H1 (cell line): ENCODE data around the gene COMP. TPM values are rescaled to one million over a fixed set of nuclear protein-coding genes. Genes with fewer than 3 reads are reported as not detected.
A peak's percentile ranks its signal among the peaks of the same experiment; 100 is the strongest.

Experiments
- CTCF ChIA-PET: fragments of 300-600 bp; sonication (Branson Sonifier 250); formaldehyde crosslinking; loops from one replicate; lab custom pipeline; 2021; ENCODE audit not compliant: partially characterized antibody; lab: Charles Lee
- POLR2A ChIA-PET: fragments of 300-600 bp; sonication (Branson Sonifier 250); formaldehyde crosslinking; loops from one replicate; lab custom pipeline; 2021; ENCODE audit warnings: inconsistent platforms; ENCODE audit not compliant: partially characterized antibody; lab: Charles Lee
- DNase-seq, 2 experiments: peaks; one replicate each; pipeline versions ENCODE4 v3.0.0 to v3.0.0-alpha.2; 2010 to 2022; ENCODE audit warnings: low spot score in 2 of 2, low read depth in 1 of 2, mixed read lengths in 1 of 2
- FAIRE-seq: peaks from 2 replicates; lab custom pipeline; 2011; peaks lifted over from hg19 to GRCh38; lab: Jason Lieb, UNC
- H2AFZ ChIP-seq: 2 replicates; pipeline ENCODE4 v1.8.1; 2012; ENCODE audit warnings: low read length, inconsistent platforms
- H2AK5ac ChIP-seq: 2 replicates; pipeline ENCODE4 v1.6.1; 2013; ENCODE audit warnings: low read depth, low read length
- H2BK120ac ChIP-seq: replicated peaks from 2 replicates; pipeline ENCODE3; 2013; ENCODE audit warnings: low read depth, low read length, inconsistent platforms
- H2BK12ac ChIP-seq: 2 replicates; pipeline ENCODE4 v1.6.1; 2013; ENCODE audit warnings: low read depth, low read length
- H2BK15ac ChIP-seq: 2 replicates; pipeline ENCODE4 v1.6.1; 2013; ENCODE audit warnings: low read length
- H2BK20ac ChIP-seq: 2 replicates; pipeline ENCODE4 v1.6.1; 2013; ENCODE audit warnings: low read length
- H2BK5ac ChIP-seq: 2 replicates; pipeline ENCODE4 v1.6.1; 2013; ENCODE audit warnings: low read depth, low read length
- H3K14ac ChIP-seq: 2 replicates; pipeline ENCODE4 v1.6.1; 2013; ENCODE audit warnings: inconsistent platforms; ENCODE audit not compliant: insufficient read length
- H3K18ac ChIP-seq: 2 replicates; pipeline ENCODE4 v1.6.1; 2013; ENCODE audit warnings: low read length; ENCODE audit errors: extremely low read depth
- H3K23ac ChIP-seq: 2 replicates; pipeline ENCODE4 v1.6.1; 2013; ENCODE audit warnings: inconsistent platforms; ENCODE audit not compliant: insufficient read length
- H3K23me2 ChIP-seq: 2 replicates; pipeline ENCODE4 v1.6.1; 2013; ENCODE audit warnings: low read depth, low read length
- H3K27ac ChIP-seq: 2 replicates; pipeline ENCODE4 v1.6.1; 2011; ENCODE audit warnings: low read depth, low read length, inconsistent platforms
- H3K27me3 ChIP-seq, 4 experiments: replicated peaks in 1 of 4; 1 replicate in 1 of 4; 2 replicates in 3 of 4; pipeline versions ENCODE4 v1.6.1 to v1.8.1; 2011 to 2013; ENCODE audit warnings: low read length in 3 of 4, mild to moderate bottlenecking in 3 of 4, inconsistent platforms in 2 of 4, mixed read lengths in 2 of 4, moderate library complexity in 1 of 4; ENCODE audit not compliant: control insufficient read depth in 3 of 4, insufficient read depth in 3 of 4; ENCODE audit errors: extremely low read depth in 1 of 4
- H3K36me3 ChIP-seq, 4 experiments: 2 replicates each; pipeline versions ENCODE4 v1.6.1 to v1.8.1; 2011 to 2013; ENCODE audit warnings: mild to moderate bottlenecking in 4 of 4, low read length in 3 of 4, moderate library complexity in 2 of 4, control low read depth in 1 of 4, inconsistent platforms in 1 of 4; ENCODE audit not compliant: insufficient read depth in 4 of 4, control insufficient read depth in 2 of 4
- H3K4ac ChIP-seq: replicated peaks from 2 replicates; pipeline ENCODE3; 2013; ENCODE audit warnings: low read length, low read depth, mixed read lengths, inconsistent platforms; ENCODE audit not compliant: insufficient read length
- H3K4me1 ChIP-seq, 4 experiments: replicated peaks in 1 of 4; 1 replicate in 1 of 4; 2 replicates in 3 of 4; pipeline versions ENCODE4 v1.6.1 to v1.8.1; 2011 to 2013; ENCODE audit warnings: low read length in 3 of 4, inconsistent platforms in 2 of 4, mixed read lengths in 1 of 4; ENCODE audit not compliant: insufficient read depth in 4 of 4, control insufficient read depth in 3 of 4
- H3K4me2 ChIP-seq, 2 experiments: 2 replicates each; pipeline versions ENCODE4 v1.6.1 to v1.8.1; 2011 to 2013; ENCODE audit warnings: low read depth in 2 of 2, low read length in 2 of 2, control low read depth in 1 of 2, inconsistent platforms in 1 of 2, mild to moderate bottlenecking in 1 of 2; ENCODE audit not compliant: insufficient read depth in 1 of 2
- H3K4me3 ChIP-seq, 4 experiments: fragments of 200-600, 300-600 bp in 1 of 4; sonication (generic), shearing (Covaris generic), sonication (Bioruptor Twin) in 1 of 4; 2 replicates each; pipeline versions ENCODE4 v1.5.1 to v1.8.1; 2011 to 2016; ENCODE audit warnings: low read length in 4 of 4, low read depth in 3 of 4, control low read depth in 2 of 4, inconsistent platforms in 2 of 4, mild to moderate bottlenecking in 2 of 4, mixed read lengths in 1 of 4, moderate library complexity in 1 of 4; ENCODE audit not compliant: insufficient read depth in 2 of 4; ENCODE audit errors: extremely low read depth in 1 of 4
- H3K56ac ChIP-seq: replicated peaks from 2 replicates; pipeline ENCODE3; 2013; ENCODE audit warnings: low read depth, mild to moderate bottlenecking, mixed read lengths, low read length, inconsistent platforms; ENCODE audit not compliant: insufficient read length
- H3K79me1 ChIP-seq: 2 replicates; pipeline ENCODE4 v1.6.1; 2013; ENCODE audit warnings: low read depth, low read length, control low read depth
- H3K79me2 ChIP-seq, 2 experiments: 2 replicates each; pipeline versions ENCODE4 v1.6.1 to v1.8.1; 2012 to 2013; ENCODE audit warnings: low read length in 2 of 2, mild to moderate bottlenecking in 2 of 2, inconsistent platforms in 1 of 2; ENCODE audit not compliant: insufficient read depth in 2 of 2, control insufficient read depth in 1 of 2
- H3K9ac ChIP-seq, 4 experiments: replicated peaks in 1 of 4; 1 replicate in 1 of 4; 2 replicates in 3 of 4; pipeline versions ENCODE4 v1.6.1 to v1.8.1; 2011 to 2013; ENCODE audit warnings: low read depth in 3 of 4, low read length in 3 of 4, control low read depth in 2 of 4, mild to moderate bottlenecking in 2 of 4, moderate library complexity in 2 of 4, inconsistent platforms in 1 of 4; ENCODE audit errors: extremely low read depth in 1 of 4
- H3K9me3 ChIP-seq, 2 experiments: 2 replicates each; pipeline versions ENCODE4 v1.6.1 to v1.8.1; 2012 to 2013; ENCODE audit warnings: mild to moderate bottlenecking in 2 of 2, moderate library complexity in 2 of 2, control low read depth in 1 of 2, inconsistent platforms in 1 of 2, low read depth in 1 of 2, low read length in 1 of 2, mixed read lengths in 1 of 2; ENCODE audit not compliant: insufficient read depth in 2 of 2
- H4K20me1 ChIP-seq, 2 experiments: replicated peaks in 1 of 2; 2 replicates each; pipeline versions ENCODE3 to v1.8.1; 2011 to 2013; ENCODE audit warnings: inconsistent platforms in 2 of 2, low read length in 2 of 2, mild to moderate bottlenecking in 1 of 2; ENCODE audit not compliant: insufficient read depth in 2 of 2, control insufficient read depth in 1 of 2
- H4K5ac ChIP-seq: 2 replicates; pipeline ENCODE4 v1.6.1; 2013; ENCODE audit warnings: low read length, low read depth, mixed read lengths, inconsistent platforms; ENCODE audit not compliant: insufficient read length
- H4K8ac ChIP-seq: 2 replicates; pipeline ENCODE4 v1.8.0; 2013; ENCODE audit warnings: mild to moderate bottlenecking, moderate library complexity, low read length, inconsistent platforms; ENCODE audit not compliant: insufficient read depth; ENCODE audit errors: extremely low read depth
- H4K91ac ChIP-seq: replicated peaks from 2 replicates; pipeline ENCODE3; 2013; ENCODE audit warnings: low read length, mixed read lengths, inconsistent platforms; ENCODE audit not compliant: insufficient read length
- ASH2L ChIP-seq: fragments of 200-600, 300-600 bp; sonication (generic); IDR thresholded peaks from one replicate; pipeline ENCODE4 v1.7.1; 2017; ENCODE audit warnings: low read length
- CBX5 ChIP-seq: fragments of 300-800, 300-1000 bp; sonication (generic); IDR thresholded peaks from 2 replicates; pipeline ENCODE4 v1.7.1; 2016; ENCODE audit warnings: antibody characterized with exemption, low read length, low read depth
- CBX8 ChIP-seq: fragments of 300-800, 300-1000 bp; sonication (generic); IDR thresholded peaks from 2 replicates; pipeline ENCODE4 v1.7.1; 2016; ENCODE audit warnings: low read depth, low read length, borderline replicate concordance
- CTBP2 ChIP-seq: IDR thresholded peaks from 2 replicates; pipeline ENCODE4 v1.7.0; 2011; ENCODE audit warnings: borderline replicate concordance, mild to moderate bottlenecking, moderate library complexity, mixed read lengths, low read length; ENCODE audit not compliant: insufficient read depth, insufficient read length
- EZH2 ChIP-seq: fragments of 200-600 bp; sonication (generic); IDR thresholded peaks from 2 replicates; pipeline ENCODE4 v1.7.1; 2012; ENCODE audit warnings: low read depth, mild to moderate bottlenecking, moderate library complexity, low read length, inconsistent platforms; ENCODE audit not compliant: severe bottlenecking
- KDM5A ChIP-seq: fragments of 200-600 bp; IDR thresholded peaks from 2 replicates; pipeline ENCODE4 v1.7.1; 2012; ENCODE audit warnings: mild to moderate bottlenecking, low read length, inconsistent platforms, mixed read lengths
- RXRA ChIP-seq: IDR thresholded peaks from 2 replicates; pipeline ENCODE4 v1.6.1; 2011; ENCODE audit warnings: low read depth, mild to moderate bottlenecking, low read length, moderate library complexity; ENCODE audit not compliant: insufficient read depth
- SP1 ChIP-seq: IDR thresholded peaks from 2 replicates; pipeline ENCODE4 v1.6.1; 2011; ENCODE audit warnings: low read depth, low read length
- SP2 ChIP-seq: IDR thresholded peaks from 2 replicates; pipeline ENCODE4 v1.6.1; 2012; ENCODE audit warnings: mild to moderate bottlenecking, low read length, inconsistent platforms
- SP4 ChIP-seq: IDR thresholded peaks from 2 replicates; pipeline ENCODE4 v1.6.1; 2012; ENCODE audit warnings: low read length, inconsistent platforms
- SUZ12 ChIP-seq: fragments of 200-600 bp; sonication (generic); IDR thresholded peaks from 2 replicates; pipeline ENCODE4 v1.6.1; 2012; ENCODE audit warnings: mild to moderate bottlenecking, inconsistent platforms, low read length, moderate library complexity, mixed read lengths
- WGBS, 2 experiments: shearing (Covaris generic) in 1 of 2; methylation state at CpG; one replicate each; pipeline versions ENCODE4 v1.1.6 to v1.1.7; 2013 to 2015; ENCODE audit warnings: low lambda C conversion rate in 2 of 2, mixed read lengths in 2 of 2, inconsistent platforms in 1 of 2, low coverage in 1 of 2, missing lambda C conversion rate in 1 of 2; ENCODE audit not compliant: insufficient replicate concordance in 2 of 2, insufficient coverage in 1 of 2, insufficient read length in 1 of 2; ENCODE audit errors: extremely low coverage in 1 of 2, missing lambda C conversion rate in 1 of 2; 5-methylcytosine and 5-hydroxymethylcytosine counted together
- polyA plus RNA-seq, 7 experiments: library from polyadenylated mRNA; depleted of rRNA in 3 of 7; stranded (reverse) in 5 of 7; unstranded in 2 of 7; fragments of >200 nt in 5 of 7; fragments of 200-250 nt in 2 of 7; gene quantifications; 1 replicate in 5 of 7; 2 replicates in 1 of 7; 4 replicates in 1 of 7; pipeline versions ENCODE4 v1.2.1 to v1.2.3, GENCODE V29; 2011 to 2013; ENCODE audit warnings: missing spikeins in 2 of 7, mixed read lengths in 2 of 7
- total RNA-seq: library from RNA; stranded (reverse); fragmentation: NEBNext Ultra II Directional; extraction: Animal tissue kit (Norgen Biotek cat#: 25700); gene quantifications from 2 replicates; pipeline ENCODE4 v1.2.1, GENCODE V29; 2021
- TF ChIP-seq, protein P1 (sequence below): IDR thresholded peaks from 2 replicates; pipeline ENCODE4 v1.6.1; 2012; ENCODE audit warnings: inconsistent platforms

Gene COMP
- total and polyA plus RNA-seq, 2 of the 8 experiments (the other 6 are each of a cell fraction or from before 2014, with no cell fraction given) = 0.17 TPM

- 83% methylated on average over 13 of the region's 13 CpGs; no CpG with 5 or more reads in 1 of the 2 experiments for WGBS, 2 experiments
- H3K27me3 ChIP-seq = peaks cover 55 to 83% (median 77%) of the 10 kb centered on the region in 4 experiments
- H3K9me3 ChIP-seq = no peaks in the 10 kb centered on the region; a peak in 1 of 4 replicates
- no peak overlapping the region for H4K8ac ChIP-seq
- H2BK120ac ChIP-seq = no peak overlapping the region
- no peak overlapping the region for H3K18ac ChIP-seq
- no peak overlapping the region for H3K4ac ChIP-seq
- peaks cover 0 to 25% (median 12%) of the 10 kb centered on the region in 4 experiments; a peak in 6 of 7 replicates for H3K4me1 ChIP-seq
- H4K5ac ChIP-seq = no peak overlapping the region
- no peak overlapping the region for H3K4me2 ChIP-seq
- no peak overlapping the region for H3K23ac ChIP-seq
- no peak overlapping the region for H2BK5ac ChIP-seq
- H3K79me2 ChIP-seq = no peaks in the 10 kb centered on the region
- peaks cover 0 to 7% (median 0%) of the 10 kb centered on the region in 4 experiments; a peak in 1 of 8 replicates for H3K36me3 ChIP-seq
- H3K56ac ChIP-seq = no peak overlapping the region
- no peaks in the 10 kb centered on the region for H3K79me1 ChIP-seq
- peak overlapping the region; percentile 60; the same call in 1 of the 2 replicates for H2AK5ac ChIP-seq
- H4K91ac ChIP-seq = no peak overlapping the region
- ChIA-PET CTCF (interaction anchor here (0.6 to 1.8 kb wide), 6 partner anchors 13 to 314 kb away, joined by 3 to 6 read pairs (median 4); no protein-coding TSS in a partner anchor), POLR2A (interaction anchor here (1.1 kb wide), 1 partner anchor 20 kb away, joined by 4 read pairs; no protein-coding TSS in a partner anchor)
- no peak overlapping the region for H3K14ac ChIP-seq
- no peak overlapping the region for H3K27ac ChIP-seq
- FAIRE-seq (no peak), DNase-seq (no peak)
- no peak overlapping the region for H2AFZ ChIP-seq
- H2BK15ac ChIP-seq = no peak overlapping the region
- H3K9ac ChIP-seq = no peak overlapping the region
- no peak overlapping the region for H2BK20ac ChIP-seq
- peaks cover 20% of the 10 kb centered on the region for H3K23me2 ChIP-seq
- H3K4me3 ChIP-seq = no peak overlapping the region
- 0 out of 2 replicates have a peak overlapping the region, but pooled peaks have one; percentile 14 for H2BK12ac ChIP-seq
- peaks cover 2 to 19% of the 10 kb centered on the region in 2 experiments for H4K20me1 ChIP-seq
- TF ChIP-seq SP1 = no peak
- TF ChIP-seq SUZ12 = no peak
- no peak for TF ChIP-seq CTBP2
- TF ChIP-seq RXRA = no peak
- TF ChIP-seq SP2 = no peak
- TF ChIP-seq, protein P1, sequence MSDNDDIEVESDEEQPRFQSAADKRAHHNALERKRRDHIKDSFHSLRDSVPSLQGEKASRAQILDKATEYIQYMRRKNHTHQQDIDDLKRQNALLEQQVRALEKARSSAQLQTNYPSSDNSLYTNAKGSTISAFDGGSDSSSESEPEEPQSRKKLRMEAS = no peak
- no peak for TF ChIP-seq EZH2
- TF ChIP-seq ASH2L = no peak
- no peak for TF ChIP-seq SP4
- TF ChIP-seq CBX8 = no peak
- TF ChIP-seq KDM5A = no peak
- no peak for TF ChIP-seq CBX5
Observed at GRCh38 chr19:18793144-18794028, 2.3 kb upstream of the COMP start.
